NCI-H1417 (cell line): Measurements from ENCODE around the gene BBS10.
"Not testable (repeated sequence)": the region's sequence is repeated elsewhere in the genome, so short reads cannot be mapped to it uniquely, and the experiment has no call there.

ENCODE experiments used
- DNase-seq, 3 experiments: peaks; one replicate each; lab custom pipeline; 2025; lab: John Stamatoyannopoulos, UW

BBS10 gene

DNA sequence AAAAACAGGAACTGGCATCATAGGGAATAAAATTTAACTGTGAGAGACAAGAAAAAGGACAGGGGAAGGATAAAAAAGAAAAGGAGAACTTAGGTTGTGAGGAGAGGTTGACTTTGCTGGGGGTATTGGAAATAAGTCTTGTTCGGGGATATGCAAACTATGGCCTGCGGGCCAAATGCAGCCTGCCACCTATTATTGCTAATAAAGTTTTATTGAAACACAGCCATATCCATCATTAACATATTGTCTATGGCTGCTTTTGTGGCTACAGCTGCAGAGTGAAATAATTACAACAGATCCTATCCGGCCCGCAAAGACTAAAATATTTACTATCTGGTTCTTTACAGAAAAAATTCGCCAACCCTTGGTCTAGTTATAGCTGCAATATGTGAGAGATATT lies 18.6 kb downstream of the BBS10 start:
- DNase-seq = no peak

DNA sequence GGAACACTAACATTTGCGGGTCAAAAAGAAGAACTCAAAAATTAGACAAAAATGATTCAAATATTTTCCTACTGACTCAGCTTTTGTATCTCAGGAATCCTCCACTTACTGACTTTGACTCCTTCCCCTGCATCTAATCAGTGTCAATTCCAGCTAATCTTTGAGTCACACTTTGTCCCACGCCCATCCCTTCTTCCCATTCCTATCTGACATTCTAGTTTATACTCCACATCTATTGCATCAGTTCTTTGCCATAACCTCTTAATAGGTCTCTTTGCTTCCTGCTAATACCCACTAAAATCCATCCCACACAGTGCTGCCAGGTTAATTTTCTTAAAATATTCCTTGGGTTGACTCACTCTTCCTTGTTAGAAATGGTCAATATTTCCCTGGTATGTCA lies 19.1 kb downstream of the BBS10 start:
- DNase-seq = no peak

DNA sequence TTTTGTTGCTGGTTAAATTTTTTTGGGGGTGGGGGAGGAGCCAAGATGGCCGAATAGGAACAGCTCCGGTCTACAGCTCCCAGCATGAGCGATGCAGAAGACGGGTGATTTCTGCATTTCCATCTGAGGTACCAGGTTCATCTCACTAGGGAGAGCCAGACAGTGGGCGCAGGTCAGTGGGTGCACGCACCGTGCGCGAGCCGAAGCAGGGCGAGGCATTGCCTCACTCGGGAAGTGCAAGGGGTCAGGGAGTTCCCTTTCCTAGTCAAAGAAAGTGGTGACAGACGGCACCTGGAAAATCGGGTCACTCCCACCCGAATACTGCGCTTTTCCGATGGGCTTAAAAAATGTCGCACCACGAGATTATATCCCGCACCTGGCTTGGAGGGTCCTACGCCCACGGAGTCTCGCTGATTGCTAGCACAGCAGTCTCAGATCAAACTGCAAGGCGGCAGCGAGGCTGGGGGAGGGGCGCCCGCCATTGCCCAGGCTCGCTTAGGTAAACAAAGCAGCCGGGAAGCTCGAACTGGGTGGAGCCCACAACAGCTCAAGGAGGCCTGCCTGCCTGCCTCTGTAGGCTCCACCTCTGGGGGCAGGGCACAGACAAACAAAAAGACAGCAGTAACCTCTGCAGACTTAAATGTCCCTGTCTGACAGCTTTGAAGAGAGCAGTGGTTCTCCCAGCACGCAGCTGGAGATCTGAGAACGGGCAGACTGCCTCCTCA lies 28.5 kb downstream of the BBS10 start:
- not testable (repeated sequence) for DNase-seq

DNA sequence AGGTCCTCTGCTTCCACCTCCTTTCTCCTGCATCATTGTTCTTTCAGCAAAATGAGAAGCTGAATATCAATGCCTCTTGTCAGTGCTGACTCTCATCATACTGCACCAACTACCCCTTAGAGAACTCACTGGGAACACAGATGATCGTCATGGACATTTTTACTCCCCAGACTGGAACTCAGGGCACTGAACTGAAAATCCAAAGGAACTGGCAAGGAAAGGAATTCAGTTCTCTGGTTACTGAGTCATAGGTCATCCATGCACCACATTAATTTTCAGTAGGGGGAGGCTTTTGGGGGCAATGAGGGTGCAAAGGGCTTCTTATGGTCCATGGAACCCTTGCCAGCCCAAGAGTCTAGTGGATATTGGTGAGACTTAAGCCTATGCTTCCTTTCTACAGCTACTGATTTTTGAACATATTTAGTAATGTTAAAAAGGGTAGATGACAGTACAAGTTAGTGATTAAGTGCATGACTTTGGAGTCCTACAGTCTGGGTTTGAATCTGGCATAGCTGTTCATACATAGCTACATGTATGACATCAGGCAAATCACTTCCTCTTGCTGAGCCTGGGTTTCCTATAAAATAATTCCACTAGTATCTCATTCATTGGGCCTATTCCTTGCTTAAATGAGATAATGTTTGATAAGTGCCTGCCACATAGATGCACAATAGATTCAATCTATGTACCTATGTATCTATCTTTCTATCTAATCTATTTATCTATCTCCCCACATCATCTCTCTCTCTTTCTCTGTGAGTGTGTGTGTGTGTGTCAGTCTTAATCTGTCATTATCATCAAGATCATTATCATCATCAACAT lies 29.2 kb downstream of the BBS10 start:
- DNase-seq = peak in 1 of 3 experiments; percentile 57

DNA sequence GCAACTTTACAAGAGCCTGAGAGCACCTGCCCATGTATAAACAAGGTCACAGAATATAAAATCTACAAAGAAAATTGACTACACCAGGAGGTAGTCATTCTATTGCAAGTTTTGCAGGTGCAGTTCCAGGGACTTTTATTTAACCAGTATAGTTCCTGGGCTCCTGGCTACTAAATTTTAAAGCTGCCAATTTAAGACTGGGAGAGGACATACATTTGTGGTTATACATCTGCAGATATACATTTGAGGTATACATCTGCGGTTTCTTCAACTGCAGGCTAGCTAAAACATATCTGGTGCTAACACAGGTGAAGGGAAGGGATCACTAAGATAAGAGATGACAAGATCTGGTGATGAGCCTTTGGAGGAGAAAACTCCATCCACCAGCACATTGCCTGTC lies 30.2 kb downstream of the BBS10 start:
- no peak for DNase-seq

DNA sequence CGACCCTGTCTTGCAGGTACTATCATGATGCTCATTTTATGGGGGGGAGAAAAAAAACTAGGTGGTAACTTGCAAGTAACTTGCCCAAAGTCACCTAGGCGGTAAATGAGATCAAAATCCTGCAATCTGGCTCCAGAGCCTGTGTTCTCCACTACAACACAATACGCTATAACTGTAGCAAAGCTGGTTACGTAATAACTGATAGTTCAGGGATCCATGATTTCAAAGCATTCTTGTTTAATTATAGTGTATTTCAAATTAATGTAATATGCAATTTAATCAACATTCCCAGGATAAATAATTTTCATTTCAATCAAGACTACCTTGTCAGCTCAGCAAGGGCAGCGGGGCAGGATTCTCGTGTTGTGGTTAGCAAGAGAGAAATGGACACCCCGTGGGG lies 31.7 kb downstream of the BBS10 start:
- DNase-seq = no peak

DNA sequence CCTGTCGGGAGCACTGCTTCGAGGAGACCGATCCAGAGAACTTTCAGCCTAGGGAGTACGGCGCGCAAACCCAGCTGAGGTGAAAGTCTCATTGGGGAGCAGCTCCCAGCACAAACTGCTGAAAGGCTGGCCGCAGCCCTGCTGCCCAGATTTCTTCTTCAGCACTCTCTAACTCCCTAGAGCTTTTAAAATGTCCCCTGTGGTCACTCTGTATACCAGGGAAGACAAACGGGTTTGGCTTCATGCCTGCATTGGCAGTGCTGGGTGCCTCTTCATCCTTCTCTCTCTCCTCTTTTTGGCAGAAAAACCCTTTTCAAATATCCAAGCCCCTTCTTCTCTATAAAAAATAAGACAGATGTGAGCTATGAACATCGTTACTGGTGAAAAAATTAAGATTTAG lies 34.9 kb downstream of the BBS10 start:
- no peak for DNase-seq

DNA sequence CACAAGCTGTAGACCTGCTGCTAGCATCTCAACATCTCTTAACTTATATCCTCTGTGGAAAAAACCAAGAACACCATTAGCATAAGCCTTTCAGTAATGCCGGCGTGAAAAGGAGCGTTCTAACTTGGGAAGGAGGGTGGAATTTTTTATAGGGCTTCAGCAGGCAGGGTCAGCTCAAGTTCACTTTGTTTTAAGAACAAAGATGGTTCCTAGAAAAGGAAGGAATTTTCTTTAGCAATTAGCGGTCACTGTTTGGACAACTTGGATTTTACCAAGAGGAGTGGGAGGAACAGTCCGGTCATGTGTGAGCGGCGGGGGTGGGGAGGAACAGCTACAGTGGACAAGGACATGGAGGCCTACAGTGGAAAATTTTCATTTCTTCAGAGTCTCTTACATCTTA lies 35.9 kb downstream of the BBS10 start:
- no peak for DNase-seq

DNA sequence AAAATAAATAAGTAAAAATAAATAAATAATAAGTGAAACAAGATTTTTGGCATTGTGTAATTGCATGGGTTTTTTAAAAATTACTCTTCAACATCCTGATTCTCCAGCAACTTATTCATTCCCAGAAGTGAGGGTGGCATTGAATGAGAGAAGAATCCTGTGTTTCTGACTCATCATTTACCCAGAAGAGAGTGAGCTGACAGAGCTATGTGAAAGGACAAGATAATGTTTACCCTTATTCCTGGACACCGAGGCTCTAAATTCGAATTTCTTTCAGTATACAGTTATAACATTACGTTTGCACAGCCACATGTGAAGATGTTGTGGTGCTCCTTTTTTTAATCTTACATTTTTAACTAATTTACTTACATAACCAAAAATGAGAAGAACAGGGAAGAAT lies 36.4 kb downstream of the BBS10 start:
- no peak for DNase-seq

DNA sequence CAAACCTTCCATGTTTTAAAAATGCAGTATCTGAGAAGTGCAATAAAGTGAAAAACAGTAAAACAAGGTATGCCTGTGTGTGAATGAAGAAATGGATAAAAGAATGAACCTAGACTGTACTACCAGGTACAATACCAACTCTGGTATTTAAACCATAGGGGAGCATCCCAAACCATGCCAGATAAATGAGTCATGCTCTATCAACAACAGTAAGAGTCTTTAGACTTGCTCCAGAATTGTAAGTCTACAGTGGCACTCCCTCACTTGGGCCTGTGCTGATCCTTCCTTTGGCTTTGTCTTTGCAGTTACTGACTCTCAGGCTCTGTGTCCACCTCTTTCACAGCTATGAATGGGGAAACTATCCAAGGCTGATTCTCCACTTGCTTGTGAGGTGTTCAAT lies 38.1 kb downstream of the BBS10 start:
- no peak for DNase-seq

DNA sequence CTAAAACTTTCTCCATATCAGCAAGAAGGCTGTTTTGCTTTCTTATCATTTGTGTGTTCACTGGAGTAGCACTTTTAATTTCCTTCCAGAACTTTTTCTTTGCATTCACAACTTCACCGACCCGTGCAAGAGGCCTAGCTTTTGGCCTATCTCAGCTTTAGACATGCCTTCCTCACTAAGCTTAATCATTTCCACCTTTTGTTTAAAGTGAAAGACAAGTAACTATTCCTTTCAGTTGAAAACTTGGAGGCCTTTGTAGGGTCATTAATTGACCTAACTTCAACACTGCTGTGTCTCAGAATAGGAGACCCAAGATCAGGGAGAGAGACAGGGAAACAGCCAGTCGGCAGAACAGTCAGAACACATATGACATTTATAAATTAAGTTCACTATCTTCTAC lies 39.3 kb downstream of the BBS10 start:
- DNase-seq = no peak

DNA sequence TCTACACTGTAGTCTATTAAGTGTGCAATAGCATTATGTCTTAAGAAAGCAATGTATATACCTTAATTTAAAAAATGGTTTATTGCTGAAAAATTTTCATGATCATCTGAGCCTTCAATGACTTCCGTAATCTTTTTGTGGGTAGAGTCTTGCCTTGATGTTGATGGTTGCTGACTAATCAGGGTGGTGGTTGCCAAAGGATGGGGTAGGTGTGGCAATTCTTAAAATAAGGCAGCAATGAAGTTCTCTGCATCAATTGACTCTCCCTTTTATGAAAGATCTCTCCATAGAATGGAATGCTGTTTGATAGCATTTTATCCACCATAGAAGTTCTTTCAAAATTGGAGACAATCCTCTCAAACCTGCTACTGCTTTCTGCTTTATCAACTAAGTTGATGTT lies 41.1 kb downstream of the BBS10 start:
- DNase-seq = no peak

DNA sequence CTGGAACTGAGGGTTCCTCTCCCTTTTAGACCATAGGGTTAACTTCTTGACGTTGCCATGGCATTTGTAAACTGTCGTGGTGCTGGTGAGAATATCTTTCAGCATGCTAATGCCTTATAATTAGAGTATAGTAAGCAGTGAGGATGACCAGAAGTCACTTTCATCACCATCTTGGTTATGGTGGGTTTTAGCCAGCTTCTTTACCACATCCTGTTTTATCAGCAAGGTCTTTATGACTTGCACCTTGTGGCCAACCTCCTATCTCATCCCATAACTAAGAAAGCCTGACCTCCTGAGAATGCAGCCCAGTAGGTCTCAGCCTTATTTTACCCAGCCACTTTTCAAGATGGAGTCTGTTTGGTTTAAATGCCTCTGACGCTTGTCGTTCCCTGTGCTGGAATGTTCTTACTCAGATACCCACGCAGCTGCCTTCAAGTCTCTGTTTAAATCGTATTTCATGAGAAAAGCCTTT lies 44.2 kb downstream of the BBS10 start:
- no peak for DNase-seq

DNA sequence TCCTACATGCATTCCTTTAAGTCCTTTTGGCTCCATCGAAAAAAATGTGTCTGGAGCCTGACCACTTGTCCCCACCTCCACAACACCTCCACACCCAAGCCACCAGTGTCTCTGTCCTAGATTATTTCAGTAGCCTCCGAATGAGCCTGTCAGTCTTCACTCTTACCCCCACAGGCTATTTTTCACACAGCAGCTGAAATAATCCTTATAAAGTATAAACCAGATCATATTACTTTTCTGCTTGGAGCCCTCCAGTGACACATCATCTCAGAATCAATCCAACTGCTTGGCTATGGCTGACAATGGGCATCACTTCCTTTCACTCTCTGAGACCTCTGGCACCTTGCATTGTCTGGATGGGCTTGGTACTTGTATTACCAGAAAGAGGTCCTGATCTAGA lies 44.9 kb downstream of the BBS10 start:
- DNase-seq = no peak

DNA sequence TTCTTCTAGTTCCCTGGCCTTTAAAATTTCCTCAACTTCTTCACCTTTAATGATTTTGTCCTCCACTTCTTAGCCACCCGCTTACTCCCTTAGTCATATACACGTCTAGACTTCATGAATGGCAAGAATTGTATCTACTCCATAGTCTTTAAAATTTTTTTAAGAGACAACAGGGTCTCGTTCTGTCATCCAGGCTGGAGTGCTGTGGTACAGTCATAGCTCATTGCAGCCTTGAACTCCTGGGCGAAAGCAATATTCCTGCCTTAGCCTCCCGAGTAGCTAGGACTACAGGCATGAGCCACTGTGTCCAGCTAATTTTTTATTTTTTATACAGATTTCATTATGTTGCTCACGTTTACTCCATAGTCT lies 47.9 kb downstream of the BBS10 start:
- DNase-seq = no peak

DNA sequence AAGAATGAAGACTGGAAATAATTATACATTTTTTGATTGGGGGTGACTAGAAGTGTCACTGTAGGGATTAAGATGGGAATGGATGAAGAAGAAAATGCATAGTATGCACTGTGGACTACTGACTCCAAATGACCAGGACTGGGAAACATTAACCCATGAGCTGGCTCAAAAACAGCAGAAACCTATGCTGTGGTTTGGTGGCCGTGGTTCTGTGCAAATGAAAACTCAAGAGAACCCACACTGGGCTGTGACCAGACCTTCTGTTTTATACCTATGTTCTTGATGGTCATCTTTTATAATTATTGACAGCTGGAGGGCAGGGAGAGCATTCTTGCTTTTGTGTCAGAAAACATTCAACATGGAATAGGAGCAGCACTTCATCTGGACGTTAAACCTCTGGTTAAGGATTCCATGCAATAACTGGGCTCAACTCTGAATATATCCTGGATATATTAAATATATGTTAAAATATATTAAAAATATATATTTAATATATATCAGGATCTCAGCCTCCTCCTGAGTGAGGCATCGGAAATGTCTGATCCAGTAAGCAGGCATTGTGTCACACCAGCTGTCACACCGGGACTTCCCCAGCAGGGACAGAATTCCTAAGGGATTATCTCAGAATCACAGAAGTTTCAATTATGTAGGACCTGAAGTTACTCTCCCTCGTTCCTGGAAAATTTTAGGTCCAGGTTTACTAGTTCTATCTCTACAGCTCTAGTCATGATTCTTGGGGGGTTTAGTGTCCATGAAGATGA lies 48.5 kb downstream of the BBS10 start:
- DNase-seq = no peak
